T-helper 1 cell treated with Interleukin-12 subunit alpha and Interleukin-12 subunit beta and Interleukin-4 antibody, amounts not matched to agents 30 μg/mL and 1 μg/mL, for 36 hours (primary cell): ENCODE data around the gene PJA1.

Experiments used
- H3K27ac Mint-ChIP-seq: one replicate; pipeline ENCODE4 v1.8.0; 2021; ENCODE audit warnings: mild to moderate bottlenecking, mixed read lengths
- H3K27me3 Mint-ChIP-seq: one replicate; pipeline ENCODE4 v1.8.0; 2021; ENCODE audit warnings: low read depth, mixed read lengths
- H3K36me3 Mint-ChIP-seq: one replicate; pipeline ENCODE4 v1.8.0; 2021; ENCODE audit warnings: low read depth, mixed read lengths
- H3K4me1 Mint-ChIP-seq: one replicate; pipeline ENCODE4 v1.8.0; 2021; ENCODE audit warnings: low read depth, mixed read lengths
- H3K4me3 Mint-ChIP-seq: one replicate; pipeline ENCODE4 v1.8.0; 2021; ENCODE audit warnings: mild to moderate bottlenecking, moderate library complexity, mixed read lengths
- H3K9me3 Mint-ChIP-seq: one replicate; pipeline ENCODE4 v1.8.0; 2021; ENCODE audit warnings: mixed read lengths

PJA1 gene

GRCh38 chrX:69155786-69156520 lies 9.3 kb downstream of the PJA1 start:
- Mint-ChIP-seq H3K4me1 (peaks cover 3% of the 10 kb centered on the region), H3K27ac (no peak overlapping the region), H3K27me3 (no peaks in the 10 kb centered on the region), H3K9me3 (no peaks in the 10 kb centered on the region), H3K4me3 (no peak overlapping the region), H3K36me3 (no peaks in the 10 kb centered on the region)

GRCh38 chrX:69154051-69154450 lies 11.2 kb downstream of the PJA1 start:
- Mint-ChIP-seq H3K27me3 (no peaks in the 10 kb centered on the region), H3K4me1 (no peaks in the 10 kb centered on the region), H3K4me3 (no peak overlapping the region), H3K27ac (no peak overlapping the region), H3K36me3 (no peaks in the 10 kb centered on the region), H3K9me3 (no peaks in the 10 kb centered on the region)

GRCh38 chrX:69153060-69153730 lies 12.1 kb downstream of the PJA1 start:
- no peak overlapping the region for H3K4me3 Mint-ChIP-seq
- H3K27ac Mint-ChIP-seq, result no peak overlapping the region
- no peaks in the 10 kb centered on the region for H3K36me3 Mint-ChIP-seq
- H3K27me3 Mint-ChIP-seq, result no peaks in the 10 kb centered on the region
- no peaks in the 10 kb centered on the region for H3K9me3 Mint-ChIP-seq
- H3K4me1 Mint-ChIP-seq, result no peaks in the 10 kb centered on the region

- no peak overlapping the region for H3K27ac Mint-ChIP-seq
- no peaks in the 10 kb centered on the region for H3K27me3 Mint-ChIP-seq
- H3K36me3 Mint-ChIP-seq, result no peaks in the 10 kb centered on the region
- no peaks in the 10 kb centered on the region for H3K4me1 Mint-ChIP-seq
- no peaks in the 10 kb centered on the region for H3K9me3 Mint-ChIP-seq
- H3K4me3 Mint-ChIP-seq, result no peak overlapping the region
Observed at GRCh38 chrX:69152417-69152841, 12.8 kb downstream of the PJA1 start.

GRCh38 chrX:69151866-69152284 lies 13.4 kb downstream of the PJA1 start:
- Mint-ChIP-seq H3K9me3 (no peaks in the 10 kb centered on the region), H3K27me3 (no peaks in the 10 kb centered on the region), H3K4me3 (no peak overlapping the region), H3K27ac (no peak overlapping the region), H3K4me1 (no peaks in the 10 kb centered on the region), H3K36me3 (no peaks in the 10 kb centered on the region)

- H3K9me3 Mint-ChIP-seq, result no peaks in the 10 kb centered on the region
- no peak overlapping the region for H3K27ac Mint-ChIP-seq
- no peak overlapping the region for H3K4me3 Mint-ChIP-seq
- no peaks in the 10 kb centered on the region for H3K4me1 Mint-ChIP-seq
- H3K27me3 Mint-ChIP-seq, result no peaks in the 10 kb centered on the region
- no peaks in the 10 kb centered on the region for H3K36me3 Mint-ChIP-seq
Observed at GRCh38 chrX:69150281-69150960, 14.8 kb downstream of the PJA1 start.

GRCh38 chrX:69149466-69150280 lies 15.6 kb downstream of the PJA1 start:
- no peak overlapping the region for H3K27ac Mint-ChIP-seq
- H3K4me3 Mint-ChIP-seq, result no peak overlapping the region
- H3K4me1 Mint-ChIP-seq, result no peaks in the 10 kb centered on the region
- H3K36me3 Mint-ChIP-seq, result no peaks in the 10 kb centered on the region
- H3K27me3 Mint-ChIP-seq, result no peaks in the 10 kb centered on the region
- H3K9me3 Mint-ChIP-seq, result no peaks in the 10 kb centered on the region

- Mint-ChIP-seq H3K4me3 (no peak overlapping the region), H3K27me3 (no peaks in the 10 kb centered on the region), H3K4me1 (no peaks in the 10 kb centered on the region), H3K27ac (no peak overlapping the region), H3K36me3 (no peaks in the 10 kb centered on the region), H3K9me3 (no peaks in the 10 kb centered on the region)
Observed at GRCh38 chrX:69148946-69149345, 16.3 kb downstream of the PJA1 start.

GRCh38 chrX:69146739-69147138 lies 18.5 kb downstream of the PJA1 start:
- no peaks in the 10 kb centered on the region for H3K36me3 Mint-ChIP-seq
- no peaks in the 10 kb centered on the region for H3K4me1 Mint-ChIP-seq
- H3K9me3 Mint-ChIP-seq, result no peaks in the 10 kb centered on the region
- no peak overlapping the region for H3K4me3 Mint-ChIP-seq
- H3K27me3 Mint-ChIP-seq, result no peaks in the 10 kb centered on the region
- H3K27ac Mint-ChIP-seq, result no peak overlapping the region

- Mint-ChIP-seq H3K4me1 (no peaks in the 10 kb centered on the region), H3K27ac (no peak overlapping the region), H3K27me3 (no peaks in the 10 kb centered on the region), H3K36me3 (no peaks in the 10 kb centered on the region), H3K4me3 (no peak overlapping the region), H3K9me3 (no peaks in the 10 kb centered on the region)
Observed at GRCh38 chrX:69145714-69146113, 19.5 kb downstream of the PJA1 start.

GRCh38 chrX:69144838-69145680 lies 20.2 kb downstream of the PJA1 start:
- Mint-ChIP-seq H3K9me3 (no peaks in the 10 kb centered on the region), H3K27ac (no peak overlapping the region), H3K4me1 (no peaks in the 10 kb centered on the region), H3K27me3 (no peaks in the 10 kb centered on the region), H3K36me3 (no peaks in the 10 kb centered on the region), H3K4me3 (no peak overlapping the region)

- Mint-ChIP-seq H3K27me3 (no peaks in the 10 kb centered on the region), H3K36me3 (no peaks in the 10 kb centered on the region), H3K4me3 (no peak overlapping the region), H3K9me3 (no peaks in the 10 kb centered on the region), H3K4me1 (no peaks in the 10 kb centered on the region), H3K27ac (no peak overlapping the region)
Observed at GRCh38 chrX:69143530-69143929, 21.7 kb downstream of the PJA1 start.

- H3K4me3 Mint-ChIP-seq, result no peak overlapping the region
- no peaks in the 10 kb centered on the region for H3K4me1 Mint-ChIP-seq
- H3K36me3 Mint-ChIP-seq, result no peaks in the 10 kb centered on the region
- H3K27me3 Mint-ChIP-seq, result no peaks in the 10 kb centered on the region
- H3K9me3 Mint-ChIP-seq, result no peaks in the 10 kb centered on the region
- no peak overlapping the region for H3K27ac Mint-ChIP-seq
Observed at GRCh38 chrX:69142788-69143469, 22.3 kb downstream of the PJA1 start.
